HEK293 (cell line): Measurements from ENCODE around the gene PTGER3.
A peak's percentile ranks its signal among the peaks of the same experiment; 100 is the strongest.

Source experiments
- CTCF ChIA-PET: fragments of 350-600 bp; formaldehyde crosslinking; extraction: SDS; loops from one replicate; lab custom pipeline; 2021; ENCODE audit warnings: antibody characterized with exemption; lab: Yijun Ruan, JAX
- POLR2A ChIA-PET: fragments of 300-600 bp; formaldehyde crosslinking; extraction: SDS; loops from one replicate; lab custom pipeline; 2020; ENCODE audit warnings: antibody characterized with exemption, inconsistent platforms; lab: Yijun Ruan, JAX
- H3K27ac ChIP-seq: fragments of 200-500 bp; sonication (Bioruptor generic); 2 replicates; pipeline ENCODE4 v1.5.1; 2014; ENCODE audit warnings: low read depth, low read length, control low read depth, inconsistent platforms; ENCODE audit errors: extremely low read depth
- H3K36me3 ChIP-seq, 2 experiments: fragments of 200-500 bp in 1 of 2; sonication (Bioruptor generic) in 1 of 2; 1 replicate in 1 of 2; 2 replicates in 1 of 2; pipeline ENCODE4 v1.5.1; 2014 to 2017; ENCODE audit warnings: inconsistent platforms in 2 of 2, low read length in 2 of 2; ENCODE audit not compliant: control insufficient read depth in 2 of 2, insufficient read depth in 1 of 2
- H3K4me1 ChIP-seq: fragments of 200-500 bp; sonication (Bioruptor generic); 2 replicates; pipeline ENCODE4 v1.5.1; 2014; ENCODE audit warnings: mild to moderate bottlenecking, low read length, inconsistent platforms; ENCODE audit not compliant: control insufficient read depth, insufficient read depth
- H3K4me3 ChIP-seq: 2 replicates; pipeline ENCODE4 v1.5.1; 2011; ENCODE audit warnings: low read depth, mild to moderate bottlenecking, control low read depth, low read length, moderate library complexity
- H3K9me3 ChIP-seq: fragments of 200-500 bp; sonication (Bioruptor generic); 2 replicates; pipeline ENCODE4 v1.5.1; 2014; ENCODE audit warnings: low read depth, low read length, inconsistent platforms; ENCODE audit not compliant: control insufficient read depth, insufficient read depth
- MZF1 ChIP-seq: fragments of 450-650 bp; formaldehyde crosslinking; IDR thresholded peaks from 2 replicates; pipeline ENCODE4 v1.5.1; 2017; ENCODE audit warnings: missing biosample characterization, missing genetic modification characterization, borderline replicate concordance
- PRDM1 ChIP-seq: fragments of 450-650 bp; formaldehyde crosslinking; IDR thresholded peaks from 2 replicates; pipeline ENCODE4; 2016; ENCODE audit warnings: missing biosample characterization, missing genetic modification characterization
- PRDM10 ChIP-seq: fragments of 450-650 bp; formaldehyde crosslinking; IDR thresholded peaks from 2 replicates; pipeline ENCODE4 v1.5.1; 2016; ENCODE audit warnings: missing biosample characterization, missing genetic modification characterization
- ZNF114 ChIP-seq: fragments of 450-650 bp; formaldehyde crosslinking; IDR thresholded peaks from 2 replicates; pipeline ENCODE4 v1.5.0; 2017; ENCODE audit warnings: missing biosample characterization, missing genetic modification characterization
- ZNF341 ChIP-seq: fragments of 450-650 bp; formaldehyde crosslinking; IDR thresholded peaks from 2 replicates; pipeline ENCODE4; 2016; ENCODE audit warnings: low read depth, missing biosample characterization, missing genetic modification characterization
- ZNF362 ChIP-seq: fragments of 450-650 bp; formaldehyde crosslinking; IDR thresholded peaks from 2 replicates; pipeline ENCODE4 v1.5.1; 2016; ENCODE audit warnings: missing biosample characterization, missing genetic modification characterization
- ZNF473 ChIP-seq: fragments of 450-650 bp; formaldehyde crosslinking; IDR thresholded peaks from 2 replicates; pipeline ENCODE4 v1.5.1; 2017; ENCODE audit warnings: missing biosample characterization, missing genetic modification characterization
- ZNF530 ChIP-seq: fragments of 450-650 bp; formaldehyde crosslinking; IDR thresholded peaks from 2 replicates; pipeline ENCODE4 v1.5.1; 2016; ENCODE audit warnings: low read depth, missing biosample characterization, missing genetic modification characterization
- TF ChIP-seq, protein P1 (sequence below): fragments of 450-650 bp; formaldehyde crosslinking; optimal IDR thresholded peaks from 2 replicates; pipeline ENCODE3; 2016; ENCODE audit warnings: missing biosample characterization, mild to moderate bottlenecking, missing genetic modification characterization
- TF ChIP-seq, protein P2 (sequence below): fragments of 450-650 bp; formaldehyde crosslinking; IDR thresholded peaks from 2 replicates; pipeline ENCODE4 v1.5.1; 2016; ENCODE audit warnings: missing biosample characterization, missing genetic modification characterization

Gene PTGER3

DNA sequence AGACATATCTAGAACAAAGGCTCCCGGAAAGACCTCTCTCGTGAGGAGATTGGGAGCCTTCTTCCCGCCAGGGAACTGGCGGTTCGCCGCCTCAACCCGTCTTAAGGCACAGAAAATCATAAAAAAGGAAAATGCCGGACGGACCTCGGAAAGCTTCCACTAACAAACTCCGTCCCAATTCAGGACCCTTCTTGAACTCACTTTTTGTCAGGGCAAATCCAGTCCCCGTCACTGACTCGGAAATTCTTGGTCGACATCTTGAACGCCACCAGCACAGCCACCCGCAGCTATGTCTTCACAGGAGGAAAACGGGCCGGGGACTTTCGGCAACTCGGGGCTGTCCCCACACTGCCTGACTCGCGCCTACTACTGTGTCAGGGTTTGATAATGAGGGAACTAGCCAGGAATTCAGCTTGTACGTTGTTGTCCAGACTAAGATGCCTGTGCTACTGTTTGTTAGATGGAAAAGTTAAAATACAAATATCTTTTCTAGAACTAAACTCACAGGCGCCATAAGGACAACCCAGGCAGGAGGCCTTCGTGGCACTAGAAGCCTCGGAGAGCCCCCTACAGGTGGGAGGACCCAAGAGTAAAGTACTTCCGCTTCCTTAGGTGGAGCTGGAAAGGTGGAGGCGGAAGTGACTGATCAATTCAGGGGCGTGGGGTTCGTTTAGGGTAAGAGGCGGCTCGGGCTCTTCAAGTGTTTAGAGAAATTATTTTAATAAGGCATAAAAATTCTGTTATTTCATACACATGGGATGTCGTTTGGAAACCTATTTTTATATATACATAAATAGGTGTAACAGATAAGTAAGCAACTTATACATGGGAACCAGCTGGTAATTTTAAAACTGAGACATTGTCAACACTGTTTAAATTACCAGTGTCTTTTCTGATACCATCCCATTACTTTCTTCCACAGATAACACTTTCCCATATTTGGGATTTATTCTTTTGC lies 33.4 kb upstream of the PTGER3 start, which contains the start of gene ZRANB2 (continued):
- TF ChIP-seq ZNF362 (tag by site-specific recombination) (no peak), ZNF114 (tag by site-specific recombination) (no peak), PRDM10 (tag by site-specific recombination) (peak; percentile 54), MZF1 (tag by site-specific recombination) (0 out of 2 replicates have a peak, but pooled peaks have one; percentile 13), ZNF473 (no peak), ZNF341 (tag by site-specific recombination) (peak; percentile 78)
- TF ChIP-seq, protein P1, sequence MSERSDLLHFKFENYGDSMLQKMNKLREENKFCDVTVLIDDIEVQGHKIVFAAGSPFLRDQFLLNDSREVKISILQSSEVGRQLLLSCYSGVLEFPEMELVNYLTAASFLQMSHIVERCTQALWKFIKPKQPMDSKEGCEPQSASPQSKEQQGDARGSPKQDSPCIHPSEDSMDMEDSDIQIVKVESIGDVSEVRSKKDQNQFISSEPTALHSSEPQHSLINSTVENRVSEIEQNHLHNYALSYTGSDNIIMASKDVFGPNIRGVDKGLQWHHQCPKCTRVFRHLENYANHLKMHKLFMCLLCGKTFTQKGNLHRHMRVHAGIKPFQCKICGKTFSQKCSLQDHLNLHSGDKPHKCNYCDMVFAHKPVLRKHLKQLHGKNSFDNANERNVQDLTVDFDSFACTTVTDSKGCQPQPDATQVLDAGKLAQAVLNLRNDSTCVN: no peak
- TF ChIP-seq, protein P2, sequence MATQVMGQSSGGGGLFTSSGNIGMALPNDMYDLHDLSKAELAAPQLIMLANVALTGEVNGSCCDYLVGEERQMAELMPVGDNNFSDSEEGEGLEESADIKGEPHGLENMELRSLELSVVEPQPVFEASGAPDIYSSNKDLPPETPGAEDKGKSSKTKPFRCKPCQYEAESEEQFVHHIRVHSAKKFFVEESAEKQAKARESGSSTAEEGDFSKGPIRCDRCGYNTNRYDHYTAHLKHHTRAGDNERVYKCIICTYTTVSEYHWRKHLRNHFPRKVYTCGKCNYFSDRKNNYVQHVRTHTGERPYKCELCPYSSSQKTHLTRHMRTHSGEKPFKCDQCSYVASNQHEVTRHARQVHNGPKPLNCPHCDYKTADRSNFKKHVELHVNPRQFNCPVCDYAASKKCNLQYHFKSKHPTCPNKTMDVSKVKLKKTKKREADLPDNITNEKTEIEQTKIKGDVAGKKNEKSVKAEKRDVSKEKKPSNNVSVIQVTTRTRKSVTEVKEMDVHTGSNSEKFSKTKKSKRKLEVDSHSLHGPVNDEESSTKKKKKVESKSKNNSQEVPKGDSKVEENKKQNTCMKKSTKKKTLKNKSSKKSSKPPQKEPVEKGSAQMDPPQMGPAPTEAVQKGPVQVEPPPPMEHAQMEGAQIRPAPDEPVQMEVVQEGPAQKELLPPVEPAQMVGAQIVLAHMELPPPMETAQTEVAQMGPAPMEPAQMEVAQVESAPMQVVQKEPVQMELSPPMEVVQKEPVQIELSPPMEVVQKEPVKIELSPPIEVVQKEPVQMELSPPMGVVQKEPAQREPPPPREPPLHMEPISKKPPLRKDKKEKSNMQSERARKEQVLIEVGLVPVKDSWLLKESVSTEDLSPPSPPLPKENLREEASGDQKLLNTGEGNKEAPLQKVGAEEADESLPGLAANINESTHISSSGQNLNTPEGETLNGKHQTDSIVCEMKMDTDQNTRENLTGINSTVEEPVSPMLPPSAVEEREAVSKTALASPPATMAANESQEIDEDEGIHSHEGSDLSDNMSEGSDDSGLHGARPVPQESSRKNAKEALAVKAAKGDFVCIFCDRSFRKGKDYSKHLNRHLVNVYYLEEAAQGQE (tag by site-specific recombination): 0 out of 2 replicates have a peak, but pooled peaks have one; percentile 21

- POLR2A ChIA-PET: interaction anchor here (0.7 to 1.3 kb wide), 2 partner anchors 11 to 388 kb away, joined by 3 read pairs; no protein-coding TSS in a partner anchor
- peak overlapping the region; percentile 72; the same call in 1 of the 2 replicates for H3K27ac ChIP-seq
- no peaks in the 10 kb centered on the region for H3K9me3 ChIP-seq
- TF ChIP-seq ZNF530 (tag by site-specific recombination): no peak
- peak; percentile 70; the same call in 1 of the 2 replicates for TF ChIP-seq PRDM1 (tag by site-specific recombination)
- peak overlapping the region; percentile 70 for H3K4me3 ChIP-seq
- H3K36me3 ChIP-seq: peaks cover 22 to 38% of the 10 kb centered on the region in 2 experiments
- CTCF ChIA-PET: interaction anchor here (1.0 to 1.5 kb wide), 3 partner anchors 10 to 80 kb away, joined by 3 to 9 read pairs (median 4); no protein-coding TSS in a partner anchor
- 0 out of 2 replicates have a peak, but pooled peaks cover 3% of the 10 kb centered on the region for H3K4me1 ChIP-seq
Observed at GRCh38 chr1:71080230-71080738, 32.7 kb upstream of the PTGER3 start.
